ENCODE data around the gene NAALADL2.

GRCh38 chr3:175337631-175338030 is 478.5 kb downstream of the NAALADL2 start:
- TF ChIP-seq CTCF (IDR thresholded peaks at IDR 0.05; ENCODE audit: poor library complexity) (no peak), EZH2phosphoT487 (IDR thresholded peaks at IDR 0.05; ENCODE audit: low read depth, severe bottlenecking, unreplicated experiment) (no peak)

All from hepatocyte (in vitro differentiated cells).